Germinal center (tissue), 1 donor: Measurements from ENCODE around the gene KDM2B.
A peak's percentile ranks its signal among the peaks of the same experiment; 100 is the strongest.
"Not testable (repeated sequence)": the region's sequence is repeated elsewhere in the genome, so short reads cannot be mapped to it uniquely, and the experiment has no call there.

Experiments
- DNase-seq: peaks from one replicate; pipeline ENCODE4 v3.0.0; 2012; ENCODE audit warnings: mixed read lengths, low spot score

Gene KDM2B

GRCh38 chr12:121584885-121585284 is 4.1 kb upstream of the KDM2B start:
- not testable (repeated sequence) for DNase-seq

GRCh38 chr12:121583334-121583661 is 2.5 kb upstream of the KDM2B start:
- not testable (repeated sequence) for DNase-seq

GRCh38 chr12:121582583-121583333 is 1.9 kb upstream of the KDM2B start:
- DNase-seq = no peak

DNA sequence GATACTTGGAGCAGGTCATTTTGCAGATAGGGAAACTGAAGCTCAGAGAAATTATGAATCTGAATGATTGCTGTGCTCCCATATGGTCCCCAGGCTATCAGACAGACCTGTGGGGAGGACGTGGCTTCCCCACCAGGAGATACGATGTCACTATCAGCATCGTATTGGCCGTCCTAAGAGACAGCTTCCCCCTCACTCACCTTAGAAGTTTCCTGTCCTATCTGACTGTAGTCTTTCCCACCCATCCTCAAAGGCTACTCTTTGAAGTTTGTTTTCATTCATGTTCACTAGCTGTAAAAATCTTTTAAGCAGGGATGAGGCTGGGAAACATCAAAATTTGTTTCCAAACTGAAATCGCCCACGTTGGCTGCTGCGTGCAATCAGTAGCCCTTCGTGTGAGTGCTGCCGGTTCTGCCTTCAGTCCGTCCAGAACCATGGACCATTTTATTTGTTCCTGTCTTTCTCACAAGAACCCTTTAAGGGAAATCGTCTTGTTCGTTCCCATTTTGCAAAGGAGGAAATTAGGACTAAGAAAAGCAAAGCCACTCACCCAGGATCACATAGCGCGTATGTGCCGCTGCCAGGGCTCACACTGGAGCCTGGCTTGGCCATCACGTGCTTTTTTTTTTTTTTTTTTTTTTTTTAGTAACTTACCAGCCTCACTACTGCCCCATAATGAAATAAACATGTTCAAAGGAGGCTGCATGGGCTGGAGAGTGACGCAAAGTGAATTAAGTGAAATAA is 1.0 kb upstream of the KDM2B start:
- peak; percentile 30 for DNase-seq

- peak; percentile 74 for DNase-seq
Observed at GRCh38 chr12:121579981-121580868, 598 bp downstream of the KDM2B start.

DNA sequence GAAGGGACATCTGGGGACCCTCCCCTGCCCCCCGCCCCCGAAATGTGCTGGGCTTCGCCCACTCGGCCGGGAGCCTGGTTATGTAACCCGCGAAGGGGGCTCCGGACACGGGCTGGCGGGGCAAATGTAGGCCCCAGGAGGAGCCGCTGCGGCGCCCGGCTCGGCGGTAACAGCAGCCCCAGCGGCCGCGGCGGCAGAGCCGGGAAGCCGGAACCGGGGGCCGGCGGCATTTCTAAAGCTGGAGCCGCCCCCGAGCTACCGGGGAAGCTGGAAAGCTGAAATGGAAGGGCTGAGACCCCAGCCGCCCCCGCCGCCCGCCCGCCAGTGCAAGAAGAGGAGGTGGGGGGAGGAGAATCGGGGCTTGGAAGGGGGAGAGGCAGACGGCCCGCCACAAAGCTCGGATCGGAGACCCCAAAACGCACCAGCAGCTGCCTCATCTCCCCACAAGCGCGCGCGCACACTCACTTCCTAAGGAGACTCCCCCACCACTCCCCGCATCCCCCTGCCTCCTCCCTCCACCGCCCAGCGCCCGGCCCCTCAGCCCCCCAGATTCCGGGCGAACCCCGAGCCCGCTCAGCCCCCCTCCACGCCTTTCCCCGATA is 1.5 kb downstream of the KDM2B start:
- peak; percentile 64 for DNase-seq

DNA sequence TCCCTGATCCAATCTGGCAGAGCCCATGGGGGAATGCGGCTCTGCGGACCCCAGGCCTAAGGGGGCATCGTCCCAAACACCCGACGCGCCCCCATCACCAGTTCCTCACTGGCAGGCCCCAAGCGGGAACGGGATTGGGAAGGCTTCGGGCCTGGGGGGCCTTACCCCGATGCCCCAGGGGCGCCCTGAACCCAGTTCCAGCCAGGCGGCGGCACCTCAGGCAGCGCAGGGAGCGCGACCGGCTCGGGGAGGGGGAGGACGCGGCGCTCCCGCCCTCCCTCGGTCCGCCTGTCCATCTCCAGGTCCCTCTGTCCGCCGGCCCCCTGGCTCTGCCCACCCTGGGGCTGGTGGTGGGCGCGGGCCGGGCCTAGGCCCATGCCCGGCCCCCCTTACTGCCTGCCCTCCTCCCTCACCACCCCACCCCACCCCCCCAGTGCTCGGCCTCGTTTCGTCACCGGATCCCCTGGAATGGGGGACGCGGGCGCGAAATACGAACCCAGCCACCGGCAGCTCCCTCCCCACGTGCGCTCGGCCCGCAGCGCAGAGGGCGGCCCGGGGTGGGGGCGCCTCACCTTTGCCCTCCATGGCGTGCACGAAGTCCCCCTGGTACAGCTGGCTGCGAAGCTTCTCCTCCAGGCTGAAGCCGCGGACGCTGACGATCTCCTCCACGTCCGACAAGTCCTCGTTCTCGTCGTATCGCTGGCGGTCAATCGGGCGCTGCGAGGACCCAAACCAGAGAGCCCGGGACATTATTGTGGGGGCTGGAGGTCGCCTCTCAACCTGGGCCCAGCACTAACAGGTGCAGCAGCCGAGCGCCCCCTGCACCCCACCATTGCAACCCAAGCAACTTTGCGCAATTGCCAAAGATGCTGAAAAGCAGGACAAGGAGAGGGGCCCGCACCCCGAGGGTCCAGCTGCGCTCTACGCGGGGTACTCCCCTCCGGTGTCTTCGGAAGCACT is 2.3 kb downstream of the KDM2B start:
- peak; percentile 41 for DNase-seq

GRCh38 chr12:121577443-121578180 is 3.2 kb downstream of the KDM2B start:
- no peak for DNase-seq

- DNase-seq = no peak
Observed at GRCh38 chr12:121576851-121577391, 3.9 kb downstream of the KDM2B start.

GRCh38 chr12:121575952-121576625 is 4.7 kb downstream of the KDM2B start:
- DNase-seq = no peak

- DNase-seq = no peak
Observed at GRCh38 chr12:121575051-121575450, 5.8 kb downstream of the KDM2B start.

GRCh38 chr12:121574025-121574424 is 6.8 kb downstream of the KDM2B start:
- DNase-seq = no peak

DNA sequence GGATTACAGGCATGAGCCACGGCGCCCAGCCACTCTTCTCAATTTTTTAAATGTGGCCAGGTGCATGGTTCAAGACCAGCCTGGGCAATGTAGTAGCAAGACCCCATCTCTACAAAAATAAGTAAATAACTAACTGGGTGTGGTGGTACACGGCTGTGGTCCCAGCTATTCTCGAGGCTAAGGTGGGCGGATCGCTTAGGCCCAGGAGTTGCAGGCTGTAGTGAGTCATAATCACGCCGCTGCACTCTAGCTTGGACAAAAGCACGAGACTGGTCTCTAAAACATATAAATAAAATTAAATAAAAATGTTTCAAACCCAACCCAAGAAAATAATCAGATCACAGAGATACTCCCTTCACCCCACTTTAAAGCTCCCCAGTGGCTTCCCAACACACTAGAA is 8.9 kb downstream of the KDM2B start:
- DNase-seq = no peak

GRCh38 chr12:121570467-121571283 is 10.1 kb downstream of the KDM2B start:
- DNase-seq = no peak

DNA sequence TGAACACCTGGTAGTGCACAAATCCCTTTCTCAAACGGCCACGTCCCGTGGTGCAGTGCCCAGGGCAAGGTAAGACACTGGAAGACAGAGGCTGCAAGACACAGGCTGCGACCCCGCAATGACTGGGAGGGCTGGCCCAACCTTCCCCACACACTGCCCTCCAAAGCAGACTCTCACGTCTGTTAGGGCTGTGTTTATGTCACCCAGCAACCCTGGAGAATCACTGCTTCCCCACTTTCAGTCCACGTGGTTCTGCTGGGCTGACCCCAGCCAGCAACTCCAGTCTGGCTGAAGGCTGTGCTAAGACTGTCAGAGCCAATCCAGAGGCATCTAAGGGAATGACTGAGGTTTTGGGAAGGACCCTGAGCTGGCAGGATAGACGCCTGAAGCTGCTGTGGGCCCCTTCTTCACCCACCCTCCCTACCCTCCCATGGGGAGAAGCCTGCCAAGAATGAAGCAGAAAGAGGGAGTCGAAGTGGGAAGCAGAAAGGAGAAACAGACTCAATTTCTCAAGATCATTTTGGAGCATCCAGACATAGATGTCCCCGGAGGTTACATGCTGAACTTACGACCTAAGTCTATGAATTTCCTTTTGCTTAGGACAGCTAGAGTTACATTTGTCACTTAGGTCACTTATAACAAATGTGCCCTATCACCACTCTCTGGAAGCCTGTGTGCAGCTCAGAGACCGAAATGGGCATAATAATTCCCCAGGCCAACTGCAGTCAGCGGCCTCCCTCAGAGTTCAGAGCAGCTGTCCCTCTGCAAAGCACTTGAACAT is 11.7 kb downstream of the KDM2B start:
- DNase-seq = no peak

DNA sequence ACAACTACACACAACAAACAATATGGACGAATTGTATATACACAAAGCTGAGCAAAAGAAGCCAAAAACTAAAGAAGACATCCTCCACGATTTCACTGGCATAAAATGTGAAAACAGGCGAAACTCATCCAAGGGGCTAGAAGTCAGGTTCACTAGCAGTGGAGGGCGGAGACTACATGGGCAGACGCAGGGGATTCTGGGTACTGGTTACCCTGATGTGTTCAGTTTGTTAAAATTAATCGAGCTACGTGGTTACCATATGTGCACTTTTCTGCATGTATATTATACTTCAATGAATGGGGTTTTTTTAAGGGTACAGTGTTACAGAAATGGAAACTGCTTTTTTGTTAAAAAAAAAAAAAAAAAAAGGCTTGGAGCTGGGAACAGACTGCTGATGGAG is 12.3 kb downstream of the KDM2B start:
- DNase-seq = no peak

- DNase-seq = no peak
Observed at GRCh38 chr12:121565076-121565475, 15.7 kb downstream of the KDM2B start.

DNA sequence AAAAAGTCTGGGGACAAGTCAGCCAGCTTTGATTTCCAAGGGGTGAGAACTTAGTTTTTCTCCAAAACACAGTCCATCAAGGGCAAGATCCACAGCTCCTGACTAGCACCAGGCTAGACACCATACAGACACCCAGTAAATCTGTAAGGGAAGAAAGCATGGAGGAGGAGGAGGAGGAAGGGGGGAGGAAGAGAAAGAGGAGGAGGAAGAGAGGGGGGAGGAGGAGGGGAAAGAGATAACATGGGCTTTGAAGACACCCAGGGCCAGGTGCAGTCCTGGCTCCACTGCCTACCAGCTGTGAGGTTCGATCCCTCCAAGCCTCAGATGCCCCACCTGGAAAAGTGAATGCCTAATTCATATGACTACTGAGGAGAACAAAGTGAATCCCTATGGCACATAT is 18.3 kb downstream of the KDM2B start:
- DNase-seq = no peak
